HG03139 (cell line): ENCODE data around the gene CCDC87.
"Not testable (repeated sequence)": the region's sequence is repeated elsewhere in the genome, so short reads cannot be mapped to it uniquely, and the experiment has no call there.

Source experiments
- ATAC-seq: cut with Tn5 transposase; IDR thresholded peaks from one replicate; pipeline ENCODE4 v1.9.1; 2021; ENCODE audit not compliant: unreplicated experiment

Gene CCDC87

GRCh38 chr11:66617155-66617834 is 24.4 kb upstream of the CCDC87 start:
- no peak for ATAC-seq

- ATAC-seq, result peak; percentile 85
These were observed 23.7 kb upstream of the CCDC87 start, which contains the start of gene RBM14 for GRCh38 chr11:66616379-66617154. Gene RBM14, plus strand, starts transcription at chr11:66616630. Its CDS starts 91 bp downstream, at chr11:66616721.

- no peak for ATAC-seq
These were observed 21.2 kb upstream of the CCDC87 start for GRCh38 chr11:66614073-66614472.

GRCh38 chr11:66612458-66612857 is 19.6 kb upstream of the CCDC87 start:
- ATAC-seq, result no peak

- ATAC-seq, result no peak
These were observed 17.1 kb upstream of the CCDC87 start for GRCh38 chr11:66609721-66610617.

- ATAC-seq, result no peak
These were observed 14.4 kb upstream of the CCDC87 start for GRCh38 chr11:66607126-66607834.

GRCh38 chr11:66606608-66607007 is 13.7 kb upstream of the CCDC87 start:
- ATAC-seq, result not testable (repeated sequence)

- ATAC-seq, result no peak
These were observed 11.3 kb upstream of the CCDC87 start for GRCh38 chr11:66604155-66604554.

- no peak for ATAC-seq
These were observed 10.2 kb upstream of the CCDC87 start for GRCh38 chr11:66603072-66603471.

- ATAC-seq, result no peak
These were observed 7.9 kb upstream of the CCDC87 start for GRCh38 chr11:66600631-66601233.

GRCh38 chr11:66600219-66600618 is 7.4 kb upstream of the CCDC87 start:
- no peak for ATAC-seq

GRCh38 chr11:66598993-66599392 is 6.1 kb upstream of the CCDC87 start:
- ATAC-seq, result no peak

- no peak for ATAC-seq
These were observed 2.5 kb upstream of the CCDC87 start for GRCh38 chr11:66595245-66595904.

- ATAC-seq, result no peak
These were observed 787 bp upstream of the CCDC87 start for GRCh38 chr11:66593650-66594049.

GRCh38 chr11:66593303-66593635 is 406 bp upstream of the CCDC87 start:
- peak; percentile 5 for ATAC-seq

- no peak for ATAC-seq
These were observed 1.7 kb downstream of the CCDC87 start for GRCh38 chr11:66591175-66591574.

- ATAC-seq, result no peak
These were observed 2.7 kb downstream of the CCDC87 start for GRCh38 chr11:66589996-66590675.

- ATAC-seq, result not testable (repeated sequence)
These were observed 3.5 kb downstream of the CCDC87 start for GRCh38 chr11:66589315-66589714.

GRCh38 chr11:66586136-66586535 is 6.7 kb downstream of the CCDC87 start:
- no peak for ATAC-seq
